ENCODE results near the gene RAD18.

Gene RAD18

GRCh38 chr3:8954938-8955763, 8.1 kb downstream of the RAD18 start:
- no peaks in the 10 kb centered on the region for H3K9me2 ChIP-seq (replicated peaks; ENCODE audit: low read depth, low read length)
- peaks cover 48% of the 10 kb centered on the region for H3K4me1 ChIP-seq (ENCODE audit: insufficient read depth, low read length, poor library complexity, severe bottlenecking)
- TF ChIP-seq EZH2phosphoT487 (IDR thresholded peaks at IDR 0.05; ENCODE audit: borderline replicate concordance) (no peak), CTCF (conservative IDR thresholded peaks at IDR 0.05; ENCODE audit: low read length) (no peak)
- H4K20me1 ChIP-seq (ENCODE audit: insufficient read depth, low read length, poor library complexity, severe bottlenecking): peaks cover 14% of the 10 kb centered on the region
- no peak overlapping the region for H2AFZ ChIP-seq (ENCODE audit: low read length)
- no peak overlapping the region for H3K4me3 ChIP-seq (ENCODE audit: low read length, poor library complexity, severe bottlenecking)
- peak overlapping the region; percentile 99 for H3K4me2 ChIP-seq (ENCODE audit: low read depth, low read length, poor library complexity, severe bottlenecking)
- H3K27me3 ChIP-seq (ENCODE audit: insufficient read depth, low read length, poor library complexity, severe bottlenecking): no peaks in the 10 kb centered on the region
- H3K9me3 ChIP-seq (ENCODE audit: insufficient read depth, low read depth, low read length): no peaks in the 10 kb centered on the region
- H3K79me2 ChIP-seq (ENCODE audit: insufficient read depth, low read length): peaks cover 83% of the 10 kb centered on the region
- peak overlapping the region; percentile 2 for H3K9ac ChIP-seq (ENCODE audit: low read depth, low read length, poor library complexity, severe bottlenecking)
- 0 out of 2 replicates have a peak, but pooled peaks cover 4% of the 10 kb centered on the region for H3K36me3 ChIP-seq (ENCODE audit: insufficient read depth, low read length)
- H3F3A ChIP-seq (ENCODE audit: low read depth): no peaks in the 10 kb centered on the region

- Histone ChIP-seq H3K79me2 (ENCODE audit: insufficient read depth, low read length) (peaks cover 79% of the 10 kb centered on the region), H3K27me3 (ENCODE audit: insufficient read depth, low read length, poor library complexity, severe bottlenecking) (no peaks in the 10 kb centered on the region), H3K4me2 (ENCODE audit: low read depth, low read length, poor library complexity, severe bottlenecking) (no peak overlapping the region), H3F3A (ENCODE audit: low read depth) (0 out of 2 replicates have a peak, but pooled peaks cover 2% of the 10 kb centered on the region), H3K9me3 (ENCODE audit: insufficient read depth, low read depth, low read length) (no peaks in the 10 kb centered on the region), H2AFZ (ENCODE audit: low read length) (no peak overlapping the region), H3K9ac (ENCODE audit: low read depth, low read length, poor library complexity, severe bottlenecking) (no peak overlapping the region), H3K4me3 (ENCODE audit: low read length, poor library complexity, severe bottlenecking) (no peak overlapping the region), H4K20me1 (ENCODE audit: insufficient read depth, low read length, poor library complexity, severe bottlenecking) (peaks cover 14% of the 10 kb centered on the region), H3K36me3 (ENCODE audit: insufficient read depth, low read length) (peaks cover 4% of the 10 kb centered on the region; the same call in 1 of the 2 replicates), H3K4me1 (ENCODE audit: insufficient read depth, low read length, poor library complexity, severe bottlenecking) (peaks cover 31% of the 10 kb centered on the region), H3K9me2 (replicated peaks; ENCODE audit: low read depth, low read length) (no peaks in the 10 kb centered on the region)
- TF ChIP-seq CTCF (conservative IDR thresholded peaks at IDR 0.05; ENCODE audit: low read length): no peak
- no peak for TF ChIP-seq EZH2phosphoT487 (IDR thresholded peaks at IDR 0.05; ENCODE audit: borderline replicate concordance)
Observed at GRCh38 chr3:8953313-8953712, 10.0 kb downstream of the RAD18 start.

- Histone ChIP-seq H3K9me3 (ENCODE audit: insufficient read depth, low read depth, low read length) (no peaks in the 10 kb centered on the region), H3K79me2 (ENCODE audit: insufficient read depth, low read length) (peaks cover 68% of the 10 kb centered on the region), H3K36me3 (ENCODE audit: insufficient read depth, low read length) (peaks cover 14% of the 10 kb centered on the region; the same call in 1 of the 2 replicates), H3F3A (ENCODE audit: low read depth) (0 out of 2 replicates have a peak, but pooled peaks cover 2% of the 10 kb centered on the region), H3K4me2 (ENCODE audit: low read depth, low read length, poor library complexity, severe bottlenecking) (no peak overlapping the region), H4K20me1 (ENCODE audit: insufficient read depth, low read length, poor library complexity, severe bottlenecking) (peaks cover 14% of the 10 kb centered on the region), H3K27me3 (ENCODE audit: insufficient read depth, low read length, poor library complexity, severe bottlenecking) (no peaks in the 10 kb centered on the region), H3K9me2 (replicated peaks; ENCODE audit: low read depth, low read length) (no peaks in the 10 kb centered on the region), H3K4me1 (ENCODE audit: insufficient read depth, low read length, poor library complexity, severe bottlenecking) (peaks cover 23% of the 10 kb centered on the region), H3K4me3 (ENCODE audit: low read length, poor library complexity, severe bottlenecking) (no peak overlapping the region), H2AFZ (ENCODE audit: low read length) (no peak overlapping the region), H3K9ac (ENCODE audit: low read depth, low read length, poor library complexity, severe bottlenecking) (no peak overlapping the region)
- no peak for TF ChIP-seq EZH2phosphoT487 (IDR thresholded peaks at IDR 0.05; ENCODE audit: borderline replicate concordance)
- no peak for TF ChIP-seq CTCF (conservative IDR thresholded peaks at IDR 0.05; ENCODE audit: low read length)
Observed at GRCh38 chr3:8952130-8952529, 11.1 kb downstream of the RAD18 start.
